HepG2 (cell line): ENCODE measurements around the gene PTCRA. TPM values are rescaled to one million over a fixed set of nuclear protein-coding genes. Genes with fewer than 3 reads are reported as not detected.

ENCODE experiments used
- DR1 ChIP-seq: sonication (generic); formaldehyde crosslinking; IDR thresholded peaks from 2 replicates; pipeline ENCODE4 v1.8.0; 2021; ENCODE audit warnings: mild to moderate bottlenecking, missing genetic modification reagents, inconsistent platforms
- NAIF1 ChIP-seq: sonication (generic); formaldehyde crosslinking; IDR thresholded peaks from 2 replicates; pipeline ENCODE4 v1.5.0; 2020; ENCODE audit warnings: mild to moderate bottlenecking, missing genetic modification reagents, borderline replicate concordance
- NCOR1 ChIP-seq: fragments of 200-600 bp; sonication (generic); IDR thresholded peaks from 2 replicates; pipeline ENCODE4 v1.7.0; 2017; ENCODE audit warnings: antibody characterized with exemption, low read length, borderline replicate concordance
- NFATC3 ChIP-seq: sonication (generic); formaldehyde crosslinking; IDR thresholded peaks from 2 replicates; pipeline ENCODE4 v1.5.1; 2020; ENCODE audit warnings: mild to moderate bottlenecking, missing genetic modification reagents
- NR2F6 ChIP-seq, 2 experiments: IDR thresholded peaks; 2 replicates each; pipeline ENCODE4 v1.6.1; 2016; ENCODE audit warnings: antibody characterized with exemption in 1 of 2, mild to moderate bottlenecking in 1 of 2
- PHF5A ChIP-seq: IDR thresholded peaks from one replicate; pipeline ENCODE4 v1.6.1; 2018; ENCODE audit warnings: low read depth, missing genetic modification reagents; ENCODE audit not compliant: unreplicated experiment
- POLR2AphosphoS2 ChIP-seq: IDR thresholded peaks from 2 replicates; pipeline ENCODE4 v1.6.1; 2011; ENCODE audit warnings: low read depth, low read length, improper control_type of control experiment
- REL ChIP-seq: sonication (generic); formaldehyde crosslinking; conservative IDR thresholded peaks from 2 replicates; pipeline ENCODE4 v1.8.0; 2022; ENCODE audit warnings: mild to moderate bottlenecking, missing genetic modification reagents, moderate library complexity
- SIN3A ChIP-seq: IDR thresholded peaks from 2 replicates; pipeline ENCODE4 v1.6.1; 2011; ENCODE audit warnings: low read depth, mild to moderate bottlenecking, control low read depth, low read length, borderline replicate concordance
- SMAD1 ChIP-seq: sonication (generic); formaldehyde crosslinking; IDR thresholded peaks from 2 replicates; pipeline ENCODE4 v1.4.0; 2020; ENCODE audit warnings: missing genetic modification reagents, low read depth, mild to moderate bottlenecking, borderline replicate concordance
- SP1 ChIP-seq, 2 experiments: fragments of 450-650 bp in 1 of 2; sonication (generic) in 1 of 2; formaldehyde crosslinking in 1 of 2; IDR thresholded peaks; 2 replicates each; pipeline versions ENCODE4 v1.4.0 to v1.6.1; 2016 to 2020; ENCODE audit warnings: missing genetic modification reagents in 1 of 2
- ZBTB3 ChIP-seq: sonication (generic); formaldehyde crosslinking; IDR thresholded peaks from 2 replicates; pipeline ENCODE4 v1.4.0; 2020; ENCODE audit warnings: low read depth, mild to moderate bottlenecking, moderate library complexity, missing genetic modification reagents, borderline replicate concordance
- ZNF317 ChIP-seq: sonication (generic); formaldehyde crosslinking; IDR thresholded peaks from 2 replicates; pipeline ENCODE4 v1.5.0; 2020; ENCODE audit warnings: mild to moderate bottlenecking, missing genetic modification reagents
- ZNF446 ChIP-seq: sonication (generic); formaldehyde crosslinking; IDR thresholded peaks from 2 replicates; pipeline ENCODE4 v1.5.0; 2020; ENCODE audit warnings: mild to moderate bottlenecking, missing genetic modification reagents
- ZNF564 ChIP-seq: sonication (generic); formaldehyde crosslinking; IDR thresholded peaks from 2 replicates; pipeline ENCODE4 v1.8.1; 2023; ENCODE audit warnings: mild to moderate bottlenecking, missing genetic modification reagents
- ZNF709 ChIP-seq: sonication (generic); formaldehyde crosslinking; IDR thresholded peaks from 2 replicates; pipeline ENCODE4 v1.5.0; 2020; ENCODE audit warnings: mild to moderate bottlenecking, missing genetic modification reagents
- polyA plus RNA-seq, 8 experiments: library from polyadenylated mRNA; depleted of rRNA in 3 of 8; stranded (reverse) in 7 of 8; unstranded in 1 of 8; fragments of >200 nt; fragmentation: Illumina TruSeq in 4 of 8; extraction: Trizol in 4 of 8; gene quantifications; 2 replicates each; pipeline versions ENCODE4 v1.2.1 to v1.2.3, GENCODE V29; 2011 to 2016; ENCODE audit warnings: low read depth in 4 of 8, missing spikeins in 1 of 8, mixed read lengths in 1 of 8; ENCODE audit not compliant: insufficient read depth in 1 of 8
- total RNA-seq, 5 experiments: library from RNA; depleted of rRNA; stranded (reverse); fragments of >200 nt; fragmentation: Illumina TruSeq; extraction: Trizol; gene quantifications; 2 replicates each; pipeline ENCODE4 v1.2.3, GENCODE V29; 2016; ENCODE audit warnings: low read depth in 1 of 5
- TF ChIP-seq, protein P1 (sequence below): IDR thresholded peaks from 2 replicates; pipeline ENCODE4 v1.6.1; 2016; ENCODE audit warnings: mild to moderate bottlenecking, missing biosample characterization, missing genetic modification reagents
- TF ChIP-seq, protein P2 (sequence below): IDR thresholded peaks from 2 replicates; pipeline ENCODE4 v1.6.1; 2016
- TF ChIP-seq, protein P3 (sequence below): sonication (generic); formaldehyde crosslinking; IDR thresholded peaks from 2 replicates; pipeline ENCODE4 v1.4.0; 2020; ENCODE audit warnings: missing genetic modification reagents; ENCODE audit errors: not compliant biosample characterization
- TF ChIP-seq, protein P4 (sequence below): sonication (generic); formaldehyde crosslinking; IDR thresholded peaks from 2 replicates; pipeline ENCODE4 v1.4.0; 2020; ENCODE audit warnings: missing genetic modification reagents

The PTCRA gene
- total and polyA plus RNA-seq, 2 of the 13 experiments (the other 11 are each of a cell fraction or from before 2014, with no cell fraction given), result not detected

DNA sequence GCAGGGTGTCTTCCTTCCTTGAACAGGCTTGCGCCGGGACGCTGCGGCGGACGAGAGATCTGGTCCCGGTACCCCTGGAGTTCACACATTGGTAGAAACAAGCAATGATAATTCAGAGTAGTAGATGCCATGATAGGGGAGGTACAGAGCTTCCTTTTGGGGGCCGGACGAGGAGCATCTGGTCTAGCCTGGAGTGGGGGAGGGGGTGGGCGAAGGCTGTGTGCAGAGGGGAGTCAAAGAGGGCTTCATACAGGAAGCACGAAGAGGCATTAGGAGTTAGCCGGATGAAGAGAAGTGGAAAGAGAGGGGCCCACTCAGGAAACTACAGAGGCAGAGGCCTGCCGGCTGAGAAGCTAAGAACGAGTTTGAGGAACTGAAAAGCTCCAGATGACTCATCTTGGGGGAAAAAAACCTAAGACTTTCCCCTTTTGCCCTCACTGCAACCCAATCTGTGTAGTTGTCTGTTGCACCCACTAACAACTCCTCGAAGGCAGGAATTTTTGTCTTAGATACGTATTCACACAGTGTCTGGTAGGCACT, 14.0 kb downstream of the PTCRA start (continued):
- 0 out of 2 replicates have a peak, but pooled peaks have one; percentile 11 for TF ChIP-seq ZNF709 (CRISPR knock-in tag)
- TF ChIP-seq SP1 (IDR thresholded peaks at IDR 0.05), result no peak
- no peak for TF ChIP-seq SP1 (CRISPR knock-in tag; IDR thresholded peaks at IDR 0.05)
- TF ChIP-seq, protein P1, sequence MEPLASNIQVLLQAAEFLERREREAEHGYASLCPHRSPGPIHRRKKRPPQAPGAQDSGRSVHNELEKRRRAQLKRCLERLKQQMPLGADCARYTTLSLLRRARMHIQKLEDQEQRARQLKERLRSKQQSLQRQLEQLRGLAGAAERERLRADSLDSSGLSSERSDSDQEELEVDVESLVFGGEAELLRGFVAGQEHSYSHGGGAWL (CRISPR knock-in tag), result no peak
- TF ChIP-seq ZNF564, result no peak
- peak; percentile 10; the same call in 1 of the 2 replicates for TF ChIP-seq NR2F6 (IDR thresholded peaks at IDR 0.05)
- no peak for TF ChIP-seq NR2F6 (CRISPR knock-in tag; IDR thresholded peaks at IDR 0.05)
- no peak for TF ChIP-seq NAIF1
- TF ChIP-seq NCOR1, result peak; percentile 10; the same call in 1 of the 2 replicates
- 0 out of 2 replicates have a peak, but pooled peaks have one; percentile 23 for TF ChIP-seq ZBTB3 (CRISPR knock-in tag)
- TF ChIP-seq NFATC3 (CRISPR knock-in tag), result peak; percentile 26; the same call in 1 of the 2 replicates
- TF ChIP-seq, protein P2, sequence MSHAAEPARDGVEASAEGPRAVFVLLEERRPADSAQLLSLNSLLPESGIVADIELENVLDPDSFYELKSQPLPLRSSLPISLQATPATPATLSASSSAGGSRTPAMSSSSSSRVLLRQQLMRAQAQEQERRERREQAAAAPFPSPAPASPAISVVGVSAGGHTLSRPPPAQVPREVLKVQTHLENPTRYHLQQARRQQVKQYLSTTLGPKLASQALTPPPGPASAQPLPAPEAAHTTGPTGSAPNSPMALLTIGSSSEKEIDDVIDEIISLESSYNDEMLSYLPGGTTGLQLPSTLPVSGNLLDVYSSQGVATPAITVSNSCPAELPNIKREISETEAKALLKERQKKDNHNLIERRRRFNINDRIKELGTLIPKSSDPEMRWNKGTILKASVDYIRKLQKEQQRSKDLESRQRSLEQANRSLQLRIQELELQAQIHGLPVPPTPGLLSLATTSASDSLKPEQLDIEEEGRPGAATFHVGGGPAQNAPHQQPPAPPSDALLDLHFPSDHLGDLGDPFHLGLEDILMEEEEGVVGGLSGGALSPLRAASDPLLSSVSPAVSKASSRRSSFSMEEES (CRISPR knock-in tag), result no peak
- TF ChIP-seq SIN3A, result 0 out of 2 replicates have a peak, but pooled peaks have one; percentile 10
- no peak for TF ChIP-seq SMAD1
- TF ChIP-seq POLR2AphosphoS2, result no peak
- no peak for TF ChIP-seq ZNF446
- peak; percentile 8 for TF ChIP-seq PHF5A
- TF ChIP-seq, protein P3, sequence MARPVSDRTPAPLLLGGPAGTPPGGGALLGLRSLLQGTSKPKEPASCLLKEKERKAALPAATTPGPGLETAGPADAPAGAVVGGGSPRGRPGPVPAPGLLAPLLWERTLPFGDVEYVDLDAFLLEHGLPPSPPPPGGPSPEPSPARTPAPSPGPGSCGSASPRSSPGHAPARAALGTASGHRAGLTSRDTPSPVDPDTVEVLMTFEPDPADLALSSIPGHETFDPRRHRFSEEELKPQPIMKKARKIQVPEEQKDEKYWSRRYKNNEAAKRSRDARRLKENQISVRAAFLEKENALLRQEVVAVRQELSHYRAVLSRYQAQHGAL (CRISPR knock-in tag), result peak; percentile 6
- 0 out of 2 replicates have a peak, but pooled peaks have one; percentile 5 for TF ChIP-seq REL (CRISPR knock-in tag)
- no peak for TF ChIP-seq ZNF317 (CRISPR knock-in tag)
- TF ChIP-seq DR1 (CRISPR knock-in tag), result no peak
- TF ChIP-seq, protein P4, sequence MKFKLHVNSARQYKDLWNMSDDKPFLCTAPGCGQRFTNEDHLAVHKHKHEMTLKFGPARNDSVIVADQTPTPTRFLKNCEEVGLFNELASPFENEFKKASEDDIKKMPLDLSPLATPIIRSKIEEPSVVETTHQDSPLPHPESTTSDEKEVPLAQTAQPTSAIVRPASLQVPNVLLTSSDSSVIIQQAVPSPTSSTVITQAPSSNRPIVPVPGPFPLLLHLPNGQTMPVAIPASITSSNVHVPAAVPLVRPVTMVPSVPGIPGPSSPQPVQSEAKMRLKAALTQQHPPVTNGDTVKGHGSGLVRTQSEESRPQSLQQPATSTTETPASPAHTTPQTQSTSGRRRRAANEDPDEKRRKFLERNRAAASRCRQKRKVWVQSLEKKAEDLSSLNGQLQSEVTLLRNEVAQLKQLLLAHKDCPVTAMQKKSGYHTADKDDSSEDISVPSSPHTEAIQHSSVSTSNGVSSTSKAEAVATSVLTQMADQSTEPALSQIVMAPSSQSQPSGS, result no peak
